ENCODE data around the gene OXCT1.

GRCh38 chr5:41735213-41735612 is 135.0 kb downstream of the OXCT1 start:
- TF ChIP-seq CTCF (IDR thresholded peaks at IDR 0.05) (no peak), POLR2A (IDR thresholded peaks at IDR 0.05) (no peak)

Data from thyroid gland (tissue), 4 donors.